Measurements from ENCODE around the gene FOXS1.

DNA sequence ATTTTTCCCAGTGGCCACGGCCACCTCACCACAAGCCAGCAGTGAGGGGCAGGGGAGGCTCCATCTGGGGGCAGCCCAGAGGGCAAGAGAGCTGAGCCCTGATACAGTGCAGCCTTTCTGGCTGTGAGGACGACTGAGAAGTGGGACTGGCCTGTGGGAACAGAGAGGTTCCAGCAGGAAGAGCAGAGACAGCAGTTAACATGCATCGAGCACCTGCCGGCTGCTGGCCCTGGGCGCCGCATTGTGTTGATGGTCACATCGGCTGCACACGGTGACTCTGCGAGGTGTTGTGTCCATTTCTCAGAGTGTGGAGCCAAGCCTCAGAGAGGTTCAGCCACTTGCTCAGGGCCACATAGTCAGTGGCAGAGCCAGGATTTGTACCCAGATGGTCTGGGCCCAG lies 9.8 kb downstream of the FOXS1 start:
- TF ChIP-seq, protein P1, sequence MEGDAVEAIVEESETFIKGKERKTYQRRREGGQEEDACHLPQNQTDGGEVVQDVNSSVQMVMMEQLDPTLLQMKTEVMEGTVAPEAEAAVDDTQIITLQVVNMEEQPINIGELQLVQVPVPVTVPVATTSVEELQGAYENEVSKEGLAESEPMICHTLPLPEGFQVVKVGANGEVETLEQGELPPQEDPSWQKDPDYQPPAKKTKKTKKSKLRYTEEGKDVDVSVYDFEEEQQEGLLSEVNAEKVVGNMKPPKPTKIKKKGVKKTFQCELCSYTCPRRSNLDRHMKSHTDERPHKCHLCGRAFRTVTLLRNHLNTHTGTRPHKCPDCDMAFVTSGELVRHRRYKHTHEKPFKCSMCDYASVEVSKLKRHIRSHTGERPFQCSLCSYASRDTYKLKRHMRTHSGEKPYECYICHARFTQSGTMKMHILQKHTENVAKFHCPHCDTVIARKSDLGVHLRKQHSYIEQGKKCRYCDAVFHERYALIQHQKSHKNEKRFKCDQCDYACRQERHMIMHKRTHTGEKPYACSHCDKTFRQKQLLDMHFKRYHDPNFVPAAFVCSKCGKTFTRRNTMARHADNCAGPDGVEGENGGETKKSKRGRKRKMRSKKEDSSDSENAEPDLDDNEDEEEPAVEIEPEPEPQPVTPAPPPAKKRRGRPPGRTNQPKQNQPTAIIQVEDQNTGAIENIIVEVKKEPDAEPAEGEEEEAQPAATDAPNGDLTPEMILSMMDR (IDR thresholded peaks at IDR 0.05) = no peak
- TF ChIP-seq EP300 (IDR thresholded peaks at IDR 0.05) = no peak
- TF ChIP-seq POLR2A (IDR thresholded peaks at IDR 0.05) = no peak
